Measurements from ENCODE around the gene RBBP8.

Gene RBBP8

DNA sequence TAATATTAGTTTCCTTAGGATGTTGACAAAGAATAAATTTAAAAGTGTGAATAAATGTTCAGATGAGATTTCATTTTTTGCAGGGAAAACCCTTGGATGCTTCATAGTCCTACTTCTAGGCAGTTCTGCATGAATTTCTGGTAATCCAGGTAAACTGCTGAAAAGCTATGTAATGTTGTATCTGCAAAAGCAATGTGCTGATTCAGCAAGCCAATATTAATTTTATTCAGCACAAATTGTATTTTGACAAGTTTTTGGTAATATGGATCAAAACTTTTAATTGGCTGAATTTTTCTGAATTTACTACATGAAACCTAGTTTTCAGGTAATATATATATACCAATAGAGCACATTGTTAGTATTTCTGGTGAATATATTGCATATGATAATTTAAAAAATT is 17.8 kb upstream of the RBBP8 start:
- no peak overlapping the region for H3K4me3 ChIP-seq (ENCODE audit: low read length in 2 of 2)
- H3K36me3 ChIP-seq (ENCODE audit: control insufficient read depth in 2 of 2, insufficient read depth in 2 of 2, low read length in 2 of 2), result no peaks in the 10 kb centered on the region

DNA sequence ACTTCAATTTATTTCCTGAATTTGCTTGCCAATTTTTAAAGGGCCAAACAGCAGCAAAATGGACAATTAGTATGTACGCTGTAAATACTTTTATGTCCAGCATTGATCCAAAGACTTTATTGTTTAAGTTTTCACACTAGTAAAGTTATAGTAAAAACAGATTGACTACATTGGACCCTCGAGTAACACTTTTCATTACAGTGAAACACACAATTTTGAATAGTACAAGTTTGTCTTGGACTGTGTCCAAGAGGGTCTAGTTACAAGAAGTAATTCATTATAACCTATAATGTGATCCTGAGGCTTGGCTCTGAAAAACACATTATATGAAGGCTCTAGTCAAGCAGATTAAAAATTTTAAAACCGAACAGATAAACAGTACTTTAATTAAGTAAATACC is 11.4 kb upstream of the RBBP8 start:
- Histone ChIP-seq H3K4me3 (ENCODE audit: low read length in 2 of 2) (no peak overlapping the region), H3K4me1 (ENCODE audit: control insufficient read depth, insufficient read depth, low read length) (no peaks in the 10 kb centered on the region), H3K27ac (ENCODE audit: low read length) (no peak overlapping the region), H3K36me3 (ENCODE audit: control insufficient read depth in 2 of 2, insufficient read depth in 2 of 2, low read length in 2 of 2) (no peaks in the 10 kb centered on the region), H3K9ac (ENCODE audit: low read length in 2 of 2) (no peak overlapping the region), H3K27me3 (ENCODE audit: control insufficient read depth in 1 of 2, insufficient read depth in 2 of 2, low read length in 2 of 2) (no peaks in the 10 kb centered on the region), H3K9me3 (ENCODE audit: control insufficient read depth in 2 of 2, low read length in 2 of 2) (no peaks in the 10 kb centered on the region)

More for the DNA sequence above, 17.8 kb upstream of the RBBP8 start:
- no peak overlapping the region for H3K27ac ChIP-seq (ENCODE audit: low read length)
- H3K27me3 ChIP-seq (ENCODE audit: control insufficient read depth in 1 of 2, insufficient read depth in 2 of 2, low read length in 2 of 2), result no peaks in the 10 kb centered on the region
- H3K4me1 ChIP-seq (ENCODE audit: control insufficient read depth, insufficient read depth, low read length), result no peaks in the 10 kb centered on the region
- H3K9me3 ChIP-seq (ENCODE audit: control insufficient read depth in 2 of 2, low read length in 2 of 2), result no peaks in the 10 kb centered on the region
- H3K9ac ChIP-seq (ENCODE audit: low read length in 2 of 2), result no peak overlapping the region

DNA sequence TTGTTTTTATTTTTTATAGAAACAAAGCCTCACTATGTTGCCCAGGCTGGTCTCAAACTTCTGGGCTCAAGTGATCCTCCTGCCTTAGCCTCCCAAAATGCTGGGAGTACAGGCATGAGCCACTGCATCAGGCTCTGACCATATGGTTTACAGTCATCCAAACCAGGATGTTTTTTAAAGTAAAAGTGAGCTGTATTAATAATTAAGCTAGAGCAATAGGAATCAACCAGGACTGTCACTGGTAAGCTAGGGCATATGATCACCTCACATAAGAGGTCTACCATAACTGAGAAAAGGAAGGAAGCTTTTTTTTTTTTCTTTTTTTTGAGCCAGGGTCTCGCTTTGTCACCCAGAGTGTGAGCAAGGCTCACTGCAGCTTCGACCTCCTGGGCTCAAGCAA is 8.5 kb upstream of the RBBP8 start:
- Histone ChIP-seq H3K27me3 (ENCODE audit: control insufficient read depth in 1 of 2, insufficient read depth in 2 of 2, low read length in 2 of 2) (no peaks in the 10 kb centered on the region), H3K9ac (ENCODE audit: low read length in 2 of 2) (no peak overlapping the region), H3K36me3 (ENCODE audit: control insufficient read depth in 2 of 2, insufficient read depth in 2 of 2, low read length in 2 of 2) (no peaks in the 10 kb centered on the region)

DNA sequence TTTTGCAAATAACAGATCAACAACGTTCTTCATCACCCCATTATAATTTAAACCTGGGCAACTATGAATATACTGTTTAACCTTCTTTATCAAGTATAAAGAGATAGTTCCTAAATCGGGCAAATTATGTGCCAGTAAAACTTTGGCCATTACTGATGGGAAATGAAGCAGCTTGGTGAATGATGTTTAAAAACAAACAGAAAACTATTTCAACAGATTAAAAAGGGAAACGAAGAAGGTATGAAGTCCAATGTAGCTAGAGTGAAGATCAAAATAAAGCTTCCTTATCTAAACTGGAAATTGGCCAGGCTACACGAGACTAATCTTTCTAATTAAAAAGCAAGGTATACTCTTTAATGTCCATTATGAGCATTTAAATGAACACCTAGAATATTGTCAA is 6.7 kb upstream of the RBBP8 start:
- Histone ChIP-seq H3K27ac (ENCODE audit: low read length) (no peak overlapping the region), H3K4me1 (ENCODE audit: control insufficient read depth, insufficient read depth, low read length) (no peaks in the 10 kb centered on the region), H3K9me3 (ENCODE audit: control insufficient read depth in 2 of 2, low read length in 2 of 2) (no peaks in the 10 kb centered on the region), H3K36me3 (ENCODE audit: control insufficient read depth in 2 of 2, insufficient read depth in 2 of 2, low read length in 2 of 2) (no peaks in the 10 kb centered on the region), H3K4me3 (ENCODE audit: low read length in 2 of 2) (no peak overlapping the region), H3K27me3 (ENCODE audit: control insufficient read depth in 1 of 2, insufficient read depth in 2 of 2, low read length in 2 of 2) (no peaks in the 10 kb centered on the region), H3K9ac (ENCODE audit: low read length in 2 of 2) (no peak overlapping the region)

More for the DNA sequence above, 8.5 kb upstream of the RBBP8 start:
- no peaks in the 10 kb centered on the region for H3K9me3 ChIP-seq (ENCODE audit: control insufficient read depth in 2 of 2, low read length in 2 of 2)
- no peak overlapping the region for H3K27ac ChIP-seq (ENCODE audit: low read length)
- H3K4me1 ChIP-seq (ENCODE audit: control insufficient read depth, insufficient read depth, low read length), result no peaks in the 10 kb centered on the region
- H3K4me3 ChIP-seq (ENCODE audit: low read length in 2 of 2), result no peak overlapping the region

DNA sequence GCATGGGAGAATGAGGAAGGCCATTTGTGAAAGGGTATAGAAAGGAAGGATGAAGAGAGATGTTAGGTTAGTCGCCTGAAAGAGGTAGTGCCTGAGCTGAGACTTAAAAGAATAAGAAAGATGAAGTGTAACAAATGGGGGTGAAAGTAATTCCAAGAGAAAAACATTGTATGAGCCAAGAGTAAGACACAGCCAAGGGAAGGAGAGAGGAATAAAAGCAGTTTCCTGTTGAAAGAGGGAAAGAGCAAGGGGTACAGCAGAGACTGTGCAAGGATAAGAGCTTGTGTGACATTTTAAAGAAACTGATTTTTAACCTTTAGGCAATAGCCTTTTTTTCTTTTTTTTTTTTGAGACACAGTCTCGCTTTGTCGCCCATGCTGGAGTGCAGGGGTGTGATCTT is 4.8 kb upstream of the RBBP8 start:
- H3K4me1 ChIP-seq (ENCODE audit: control insufficient read depth, insufficient read depth, low read length), result no peaks in the 10 kb centered on the region
- H3K36me3 ChIP-seq (ENCODE audit: control insufficient read depth in 2 of 2, insufficient read depth in 2 of 2, low read length in 2 of 2), result no peaks in the 10 kb centered on the region
- H3K4me3 ChIP-seq (ENCODE audit: low read length in 2 of 2), result no peak overlapping the region
- H3K27ac ChIP-seq (ENCODE audit: low read length), result no peak overlapping the region
- H3K9me3 ChIP-seq (ENCODE audit: control insufficient read depth in 2 of 2, low read length in 2 of 2), result no peaks in the 10 kb centered on the region
- no peak overlapping the region for H3K9ac ChIP-seq (ENCODE audit: low read length in 2 of 2)
- no peaks in the 10 kb centered on the region for H3K27me3 ChIP-seq (ENCODE audit: control insufficient read depth in 1 of 2, insufficient read depth in 2 of 2, low read length in 2 of 2)

DNA sequence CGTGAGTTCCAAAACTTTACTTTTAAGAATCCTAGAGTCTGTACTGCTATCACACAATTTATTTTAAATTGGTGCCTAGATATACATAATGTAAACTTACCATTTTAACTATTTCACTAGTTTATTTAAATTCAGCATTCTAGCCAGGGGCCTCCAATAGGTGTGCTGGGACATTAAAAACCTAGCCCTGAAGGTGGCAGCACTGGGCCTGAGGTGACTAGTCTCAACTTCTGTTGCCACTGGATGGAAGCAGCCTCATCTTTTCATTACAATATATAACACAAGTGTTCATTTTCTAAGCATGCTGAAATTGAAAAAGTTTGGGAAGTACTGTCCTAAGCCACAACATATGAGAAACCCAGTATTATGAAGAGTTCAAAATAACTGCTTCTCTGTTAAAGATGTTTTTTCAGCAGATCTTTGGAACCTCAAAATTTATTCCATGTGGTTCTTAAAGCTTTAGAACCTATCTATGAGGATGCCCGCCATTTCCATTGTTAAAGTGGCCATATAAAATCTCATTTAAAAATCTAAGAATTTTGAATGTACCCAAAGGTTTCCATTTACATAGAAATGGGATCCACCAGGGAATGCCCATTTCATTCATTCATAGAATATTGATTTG is 2.9 kb upstream of the RBBP8 start:
- Histone ChIP-seq H3K4me3 (ENCODE audit: low read length in 2 of 2) (no peak overlapping the region), H3K4me1 (ENCODE audit: control insufficient read depth, insufficient read depth, low read length) (peaks cover 3% of the 10 kb centered on the region), H3K27ac (ENCODE audit: low read length) (no peak overlapping the region), H3K27me3 (ENCODE audit: control insufficient read depth in 1 of 2, insufficient read depth in 2 of 2, low read length in 2 of 2) (no peaks in the 10 kb centered on the region), H3K36me3 (ENCODE audit: control insufficient read depth in 2 of 2, insufficient read depth in 2 of 2, low read length in 2 of 2) (no peaks in the 10 kb centered on the region), H3K9me3 (ENCODE audit: control insufficient read depth in 2 of 2, low read length in 2 of 2) (no peaks in the 10 kb centered on the region), H3K9ac (ENCODE audit: low read length in 2 of 2) (no peak overlapping the region)

DNA sequence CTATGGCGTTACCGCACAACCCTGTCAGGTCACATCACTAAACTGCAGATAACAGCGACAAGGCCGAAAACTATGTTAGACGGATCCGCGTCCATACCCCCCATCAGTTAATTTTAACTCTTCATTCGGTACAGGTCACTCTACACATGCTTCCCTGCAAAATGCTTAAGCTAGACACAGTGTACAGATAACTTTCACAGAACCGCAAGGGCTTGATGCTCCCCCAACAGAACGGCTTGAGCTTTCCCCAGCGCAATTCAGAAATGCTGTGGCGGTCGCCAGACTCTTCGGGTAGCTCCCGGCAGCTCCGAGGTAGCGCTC is 283 bp upstream of the RBBP8 start:
- Histone ChIP-seq H3K27ac (ENCODE audit: low read length) (peak overlapping the region; percentile 91), H3K27me3 (ENCODE audit: control insufficient read depth in 1 of 2, insufficient read depth in 2 of 2, low read length in 2 of 2) (no peaks in the 10 kb centered on the region), H3K9ac (ENCODE audit: low read length in 2 of 2) (peak overlapping the region; percentile 90 to 98), H3K4me1 (ENCODE audit: control insufficient read depth, insufficient read depth, low read length) (peaks cover 3% of the 10 kb centered on the region), H3K36me3 (ENCODE audit: control insufficient read depth in 2 of 2, insufficient read depth in 2 of 2, low read length in 2 of 2) (no peaks in the 10 kb centered on the region), H3K9me3 (ENCODE audit: control insufficient read depth in 2 of 2, low read length in 2 of 2) (no peaks in the 10 kb centered on the region), H3K4me3 (ENCODE audit: low read length in 2 of 2) (peak overlapping the region; percentile 93 to 98)

DNA sequence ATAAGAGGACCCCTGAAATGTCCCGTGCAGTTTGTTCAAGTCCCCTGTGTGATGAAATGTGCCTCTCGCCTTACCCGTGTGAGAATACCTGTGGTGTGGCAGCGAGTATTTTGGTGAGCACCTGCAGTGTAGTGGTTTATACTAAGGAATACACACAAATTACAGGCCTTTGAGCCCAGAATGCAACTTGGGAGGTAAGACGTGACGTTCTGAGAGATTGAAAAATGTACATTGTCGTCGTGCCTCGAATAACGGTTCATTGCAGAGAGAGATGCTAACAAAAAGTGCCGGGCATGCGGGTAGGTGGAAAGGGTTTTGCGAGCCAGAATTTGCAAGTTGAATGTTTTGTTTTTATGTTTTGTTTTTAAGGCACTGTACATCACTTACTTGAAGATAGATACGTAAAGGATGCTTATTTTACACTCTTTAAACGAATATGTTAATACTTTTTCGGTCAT is 867 bp downstream of the RBBP8 start:
- peaks cover 3% of the 10 kb centered on the region for H3K4me1 ChIP-seq (ENCODE audit: control insufficient read depth, insufficient read depth, low read length)
- H3K9ac ChIP-seq (ENCODE audit: low read length in 2 of 2), result peak overlapping the region; percentile 90 to 98
- no peaks in the 10 kb centered on the region for H3K27me3 ChIP-seq (ENCODE audit: control insufficient read depth in 1 of 2, insufficient read depth in 2 of 2, low read length in 2 of 2)
- no peaks in the 10 kb centered on the region for H3K9me3 ChIP-seq (ENCODE audit: control insufficient read depth in 2 of 2, low read length in 2 of 2)
- peak overlapping the region; percentile 93 to 98 for H3K4me3 ChIP-seq (ENCODE audit: low read length in 2 of 2)
- H3K27ac ChIP-seq (ENCODE audit: low read length), result peak overlapping the region; percentile 91
- H3K36me3 ChIP-seq (ENCODE audit: control insufficient read depth in 2 of 2, insufficient read depth in 2 of 2, low read length in 2 of 2), result no peaks in the 10 kb centered on the region

DNA sequence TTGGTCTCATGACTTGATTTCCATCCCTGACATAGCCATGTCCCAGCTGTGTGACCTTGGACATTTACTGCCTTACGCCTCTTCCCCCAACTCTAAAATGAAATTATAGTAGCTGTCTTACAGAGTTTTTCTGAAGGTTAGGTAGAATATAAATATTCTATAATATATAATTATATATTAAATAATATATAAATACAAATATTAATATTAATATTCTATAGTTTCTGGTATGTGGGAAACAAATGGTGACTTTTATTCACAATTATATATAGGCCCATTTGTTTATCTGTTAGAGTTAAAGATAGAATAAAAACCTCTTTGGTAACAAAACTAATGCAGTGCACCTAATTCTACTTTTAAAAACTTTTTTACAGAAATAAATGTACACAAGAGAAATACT is 1.7 kb downstream of the RBBP8 start:
- H3K9me3 ChIP-seq (ENCODE audit: control insufficient read depth in 2 of 2, low read length in 2 of 2), result no peaks in the 10 kb centered on the region
- H3K9ac ChIP-seq (ENCODE audit: low read length in 2 of 2), result no peak overlapping the region
- H3K36me3 ChIP-seq (ENCODE audit: control insufficient read depth in 2 of 2, insufficient read depth in 2 of 2, low read length in 2 of 2), result no peaks in the 10 kb centered on the region
- H3K4me3 ChIP-seq (ENCODE audit: low read length in 2 of 2), result no peak overlapping the region
- no peak overlapping the region for H3K27ac ChIP-seq (ENCODE audit: low read length)
- peaks cover 3% of the 10 kb centered on the region for H3K4me1 ChIP-seq (ENCODE audit: control insufficient read depth, insufficient read depth, low read length)
- no peaks in the 10 kb centered on the region for H3K27me3 ChIP-seq (ENCODE audit: control insufficient read depth in 1 of 2, insufficient read depth in 2 of 2, low read length in 2 of 2)

DNA sequence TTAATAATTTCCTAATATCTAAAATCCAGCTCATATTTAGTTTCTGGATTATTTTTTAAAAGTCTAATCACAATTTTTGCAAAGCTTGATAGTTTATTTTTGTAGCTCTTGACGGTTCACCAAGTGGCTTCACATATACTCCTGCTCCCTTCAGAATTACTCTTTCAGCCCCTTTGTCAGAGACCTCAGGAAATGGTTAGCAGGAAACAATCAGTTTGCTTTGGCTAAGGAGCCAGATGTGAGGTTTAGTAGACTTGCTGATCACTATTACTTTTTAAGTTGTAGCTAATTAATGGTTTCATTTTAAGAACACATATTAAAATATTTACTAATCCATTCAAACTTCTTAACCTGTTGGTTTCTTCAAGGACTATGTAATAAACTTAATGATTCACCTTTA is 2.3 kb downstream of the RBBP8 start:
- no peaks in the 10 kb centered on the region for H3K27me3 ChIP-seq (ENCODE audit: control insufficient read depth in 1 of 2, insufficient read depth in 2 of 2, low read length in 2 of 2)
- no peaks in the 10 kb centered on the region for H3K36me3 ChIP-seq (ENCODE audit: control insufficient read depth in 2 of 2, insufficient read depth in 2 of 2, low read length in 2 of 2)
- H3K4me3 ChIP-seq (ENCODE audit: low read length in 2 of 2), result no peak overlapping the region
- no peak overlapping the region for H3K27ac ChIP-seq (ENCODE audit: low read length)
- H3K4me1 ChIP-seq (ENCODE audit: control insufficient read depth, insufficient read depth, low read length), result peaks cover 3% of the 10 kb centered on the region
- H3K9ac ChIP-seq (ENCODE audit: low read length in 2 of 2), result no peak overlapping the region
- no peaks in the 10 kb centered on the region for H3K9me3 ChIP-seq (ENCODE audit: control insufficient read depth in 2 of 2, low read length in 2 of 2)

DNA sequence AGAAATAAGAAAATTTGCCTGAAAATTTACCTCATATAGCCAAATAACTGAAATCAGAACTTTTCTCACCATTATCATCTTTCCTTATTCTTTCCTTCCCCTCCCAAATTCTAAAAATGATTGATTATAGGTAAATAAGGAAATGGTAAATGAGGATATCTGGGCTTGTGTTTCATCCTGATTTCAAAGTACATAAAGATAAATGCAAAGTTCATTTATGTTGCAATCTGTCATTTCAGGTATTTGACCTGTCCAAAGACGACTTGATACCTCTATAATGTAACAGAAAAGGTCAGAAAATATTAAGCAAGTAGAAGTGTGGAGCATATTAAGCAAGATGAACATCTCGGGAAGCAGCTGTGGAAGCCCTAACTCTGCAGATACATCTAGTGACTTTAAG is 3.4 kb downstream of the RBBP8 start:
- no peak overlapping the region for H3K4me3 ChIP-seq (ENCODE audit: low read length in 2 of 2)
- no peak overlapping the region for H3K27ac ChIP-seq (ENCODE audit: low read length)
- peaks cover 3% of the 10 kb centered on the region for H3K4me1 ChIP-seq (ENCODE audit: control insufficient read depth, insufficient read depth, low read length)
- H3K9ac ChIP-seq (ENCODE audit: low read length in 2 of 2), result no peak overlapping the region
- H3K36me3 ChIP-seq (ENCODE audit: control insufficient read depth in 2 of 2, insufficient read depth in 2 of 2, low read length in 2 of 2), result no peaks in the 10 kb centered on the region
- H3K9me3 ChIP-seq (ENCODE audit: control insufficient read depth in 2 of 2, low read length in 2 of 2), result no peaks in the 10 kb centered on the region
- H3K27me3 ChIP-seq (ENCODE audit: control insufficient read depth in 1 of 2, insufficient read depth in 2 of 2, low read length in 2 of 2), result no peaks in the 10 kb centered on the region

Data from stomach smooth muscle (tissue), 2 donors.